Lower leg skin (tissue), 4 donors: ENCODE results near the gene OR10A4. TPM values are rescaled to one million over a fixed set of nuclear protein-coding genes. Genes with fewer than 3 reads are reported as not detected.

Experiments
- DNase-seq, 2 donors: peaks; one replicate each; pipeline ENCODE4 v3.0.0-alpha.2; 2019; ENCODE audit warnings: low spot score in 2 of 2
- H3K4me3 ChIP-seq: fragments of 200-600 bp; sonication (generic); 2 replicates; pipeline ENCODE4 v1.5.1; 2017; ENCODE audit warnings: mild to moderate bottlenecking, low read depth; ENCODE audit not compliant: poor library complexity, severe bottlenecking
- CTCF ChIP-seq, 3 donors: fragments of 450-650 bp; IDR thresholded peaks; one replicate each; pipeline ENCODE4 v1.5.1; 2016; ENCODE audit warnings: antibody characterized with exemption in 3 of 3, mild to moderate bottlenecking in 3 of 3, moderate library complexity in 2 of 3
- POLR2A ChIP-seq, 2 donors: fragments of 450-650 bp; IDR thresholded peaks; one replicate each; pipeline ENCODE4 v1.6.1; 2016 to 2017; ENCODE audit warnings: antibody characterized with exemption in 2 of 2, mild to moderate bottlenecking in 1 of 2, moderate library complexity in 1 of 2
- WGBS, 2 donors: methylation state at CpG; one replicate each; pipeline ENCODE4 v1.1.5; 2018; 5-methylcytosine and 5-hydroxymethylcytosine counted together
- intact Hi-C: fragments of 100-400 bp; cut with DNase I; formaldehyde crosslinking; loops from one replicate; pipeline ENCODE4 v1.15.0; 2023; ENCODE audit warnings: low total_unique reads
- total RNA-seq, 4 donors: library from RNA; depleted of rRNA; stranded (reverse); fragments of >200 nt; gene quantifications; one replicate each; pipeline ENCODE4 v1.1.0, GENCODE V29; 2016

OR10A4 gene
- total RNA-seq, 4 donors from 2014 or later, result not detected

- TF ChIP-seq CTCF (IDR thresholded peaks at IDR 0.05), result no peak
- no peak for TF ChIP-seq POLR2A (IDR thresholded peaks at IDR 0.05)
- no peak for DNase-seq
- 38 to 53% methylated on average over 2 of the region's 2 CpGs for WGBS, 2 donors
- H3K4me3 ChIP-seq, result no peak overlapping the region
- intact Hi-C loops, result no loop called here
Measured at GRCh38 chr11:6925636-6926207, 49.3 kb downstream of the OR10A4 start.

- intact Hi-C loops, result no loop called here
- DNase-seq, result peak in 1 of 2 donors; percentile 90
- H3K4me3 ChIP-seq, result peak within 1 kb of the TSS; percentile 50
- WGBS, 2 donors, result 2 to 3% methylated on average over 50 to 60 of the region's 61 CpGs
- TF ChIP-seq CTCF (IDR thresholded peaks at IDR 0.05) (no peak), POLR2A (IDR thresholded peaks at IDR 0.05) (no peak)
Measured at GRCh38 chr11:6926208-6927029, 50.0 kb downstream of the OR10A4 start, which contains the start of gene ZNF215. TSS of gene ZNF215 (plus strand) at chr11:6926426. CDS start at chr11:6932273, 5,847 bp downstream.

- WGBS, 2 donors, result 10 to 11% methylated on average over 11 of the region's 11 CpGs
- intact Hi-C loops, result no loop called here
- TF ChIP-seq POLR2A (IDR thresholded peaks at IDR 0.05) (no peak), CTCF (IDR thresholded peaks at IDR 0.05) (no peak)
- DNase-seq, result no peak
- H3K4me3 ChIP-seq, result peak overlapping the region; percentile 50
Measured at GRCh38 chr11:6927030-6927617, 50.7 kb downstream of the OR10A4 start.

Other genes with a start within 250 kb of the OR10A4 start
- gene DCHS1, start 220.8 kb upstream of the OR10A4 start, total RNA-seq, result 1 to 10 TPM; 4.0 to 9.0 (median 5.4) TPM
- 100 to 1,000 TPM in 1 of 4 donors, 10 to 100 TPM in 3; 16.8 to 115 (median 30.5) TPM for gene MRPL17, start 193.3 kb upstream of the OR10A4 start, total RNA-seq
- gene OR2AG2, start 104.6 kb upstream of the OR10A4 start, total RNA-seq, result not detected
- not detected for gene OR2AG1, start 93.6 kb upstream of the OR10A4 start, total RNA-seq
- not detected for gene OR6A2, start 76.9 kb upstream of the OR10A4 start, total RNA-seq
- gene OR10A5, start 30.9 kb upstream of the OR10A4 start, total RNA-seq, result not detected
- not detected for gene OR10A2, start 13.6 kb upstream of the OR10A4 start, total RNA-seq
- not detected for gene OR2D2, start 15.9 kb downstream of the OR10A4 start, total RNA-seq
- gene OR2D3, start 44.4 kb downstream of the OR10A4 start, total RNA-seq, result not detected
- 1 to 10 TPM in 1 of 4 donors, under 1 TPM in 2, not detected in 1; 0.36 to 2.8 (median 0.51) TPM for gene ZNF215, start 49.8 kb downstream of the OR10A4 start, total RNA-seq
- gene ZNF214, start 143.7 kb downstream of the OR10A4 start, total RNA-seq, result 1 to 10 TPM in 2 of 4 donors, under 1 TPM in 2; 0.21 to 1.4 (median 0.71) TPM
- gene NLRP14, start 143.9 kb downstream of the OR10A4 start, total RNA-seq, result under 1 TPM in 1 of 4 donors, not detected in 3; 0.19 TPM
- gene RBMXL2, start 212.4 kb downstream of the OR10A4 start, total RNA-seq, result not detected